Jurkat, Clone E6-1 (cell line): Measurements from ENCODE around the gene TRABD2B. TPM values are rescaled to one million over a fixed set of nuclear protein-coding genes. Genes with fewer than 3 reads are reported as not detected.

Source experiments
- DNase-seq: peaks from one replicate; pipeline ENCODE4 v3.0.0-alpha.2; 2011; ENCODE audit warnings: low read depth, low spot score
- H3K4me3 ChIP-seq: 2 replicates; pipeline ENCODE4 v1.5.1; 2011; ENCODE audit warnings: mild to moderate bottlenecking, low read length, control low read depth, moderate library complexity
- polyA plus RNA-seq: library from polyadenylated mRNA; unstranded; fragments of >200 nt; gene quantifications from one replicate; pipeline ENCODE4 v1.2.1, GENCODE V29; 2012; ENCODE audit warnings: missing spikeins; ENCODE audit not compliant: insufficient read length, insufficient read depth

The TRABD2B gene
- polyA plus RNA-seq = not detected

- H3K4me3 ChIP-seq = peak within 1 kb of the TSS; percentile 53
- DNase-seq = peak; percentile 25
Measured at GRCh38 chr1:47997289-47998200, at the start of gene TRABD2B. Gene TRABD2B (minus strand): TSS chr1:47997385.

DNA sequence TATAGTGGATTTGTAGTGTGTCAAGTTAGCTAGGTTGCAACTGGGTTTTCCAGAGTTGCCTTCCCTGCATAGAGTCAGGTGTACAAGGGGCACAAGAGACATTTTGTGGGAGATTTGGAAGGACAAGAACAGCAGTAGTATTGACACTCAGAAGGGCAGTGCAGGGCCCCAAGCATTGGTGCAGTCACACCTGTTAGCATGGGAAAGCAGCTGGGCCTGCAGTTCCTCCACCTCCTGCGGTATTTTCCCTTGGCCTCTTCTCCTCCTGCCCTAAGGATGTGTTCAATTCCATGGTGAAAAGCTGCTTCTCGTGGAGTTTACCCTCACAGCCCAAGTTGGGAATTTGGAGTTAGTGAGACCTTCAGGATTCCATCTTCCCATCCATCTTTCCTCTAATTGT lies 47.1 kb upstream of the TRABD2B start:
- no peak overlapping the region for H3K4me3 ChIP-seq
- no peak for DNase-seq

DNA sequence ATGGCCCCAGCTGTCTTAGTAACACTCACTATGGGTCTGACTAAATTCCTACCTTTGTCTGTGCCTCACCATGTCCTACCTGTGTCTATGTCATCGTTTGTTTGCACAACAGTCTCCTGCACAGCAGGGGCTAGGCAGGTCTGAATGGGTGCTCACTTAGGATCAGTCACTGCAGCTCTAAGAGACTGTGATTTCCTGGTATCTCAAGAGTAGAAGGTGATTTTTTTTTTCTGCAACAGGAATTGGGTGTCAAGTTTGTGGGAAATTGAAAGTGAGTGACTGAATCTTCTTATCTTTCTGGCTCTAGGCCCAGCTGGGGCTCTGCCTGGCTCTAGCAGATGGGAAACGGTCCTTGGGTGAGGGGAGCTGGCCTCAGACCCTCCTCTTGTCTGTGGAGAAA lies 46.4 kb upstream of the TRABD2B start:
- no peak overlapping the region for H3K4me3 ChIP-seq
- no peak for DNase-seq

DNA sequence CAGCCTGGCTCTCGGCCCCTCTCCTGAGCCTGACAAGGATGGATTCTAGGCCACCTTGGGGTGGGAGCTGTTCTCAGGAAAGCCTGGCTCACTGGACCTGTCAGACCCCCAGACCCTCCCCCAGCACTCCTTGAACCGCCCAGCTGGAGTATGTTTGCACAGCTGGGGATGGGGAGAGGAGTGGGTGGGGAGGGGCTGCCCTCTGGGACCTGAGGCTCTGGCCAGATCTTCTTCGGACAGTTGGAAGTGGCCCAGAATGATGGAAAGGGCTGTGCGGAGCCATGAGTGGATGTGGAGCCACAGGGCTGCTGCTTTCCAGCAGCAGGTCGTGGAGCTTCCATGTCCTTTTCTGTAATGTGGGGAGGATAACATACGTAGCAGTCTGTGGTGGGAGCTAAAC lies 43.0 kb upstream of the TRABD2B start:
- DNase-seq = no peak

GRCh38 chr1:48039088-48040054 lies 42.2 kb upstream of the TRABD2B start:
- H3K4me3 ChIP-seq = no peak overlapping the region
- no peak for DNase-seq

More for the DNA sequence above, 43.0 kb upstream of the TRABD2B start:
- no peak overlapping the region for H3K4me3 ChIP-seq

GRCh38 chr1:48038270-48038767 lies 41.1 kb upstream of the TRABD2B start:
- DNase-seq = no peak
- H3K4me3 ChIP-seq = no peak overlapping the region

DNA sequence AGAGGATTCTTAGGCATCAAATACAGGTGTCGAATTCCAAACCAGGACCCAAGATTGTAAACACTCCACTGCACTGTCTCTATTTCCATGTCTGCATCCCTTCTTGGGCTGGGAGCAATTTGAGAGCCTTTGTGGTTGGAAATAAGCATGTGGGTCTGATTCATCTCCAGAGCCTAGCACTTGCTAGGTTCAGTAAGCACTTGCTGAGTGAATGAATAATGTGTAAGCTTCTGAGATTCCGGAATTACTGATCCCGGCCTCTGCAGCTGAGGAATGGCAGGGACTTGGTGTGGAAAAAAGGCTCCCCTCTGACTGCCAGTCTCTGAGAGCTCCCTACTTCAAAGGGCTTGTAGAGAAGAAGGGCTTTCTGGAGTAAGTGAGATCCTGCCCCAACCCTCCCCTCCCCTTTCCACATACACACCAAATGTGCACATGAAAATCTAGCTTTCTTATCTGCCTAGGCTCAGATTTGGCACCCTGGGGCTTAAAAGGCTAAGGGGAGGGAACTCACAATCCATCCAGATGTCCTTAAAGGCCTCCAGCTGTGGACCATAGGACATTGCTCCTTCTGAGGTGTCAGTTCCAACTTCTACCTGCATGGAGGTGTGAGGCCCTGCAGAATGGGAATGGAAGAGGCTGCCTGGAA lies 39.6 kb upstream of the TRABD2B start:
- H3K4me3 ChIP-seq = no peak overlapping the region
- no peak for DNase-seq

DNA sequence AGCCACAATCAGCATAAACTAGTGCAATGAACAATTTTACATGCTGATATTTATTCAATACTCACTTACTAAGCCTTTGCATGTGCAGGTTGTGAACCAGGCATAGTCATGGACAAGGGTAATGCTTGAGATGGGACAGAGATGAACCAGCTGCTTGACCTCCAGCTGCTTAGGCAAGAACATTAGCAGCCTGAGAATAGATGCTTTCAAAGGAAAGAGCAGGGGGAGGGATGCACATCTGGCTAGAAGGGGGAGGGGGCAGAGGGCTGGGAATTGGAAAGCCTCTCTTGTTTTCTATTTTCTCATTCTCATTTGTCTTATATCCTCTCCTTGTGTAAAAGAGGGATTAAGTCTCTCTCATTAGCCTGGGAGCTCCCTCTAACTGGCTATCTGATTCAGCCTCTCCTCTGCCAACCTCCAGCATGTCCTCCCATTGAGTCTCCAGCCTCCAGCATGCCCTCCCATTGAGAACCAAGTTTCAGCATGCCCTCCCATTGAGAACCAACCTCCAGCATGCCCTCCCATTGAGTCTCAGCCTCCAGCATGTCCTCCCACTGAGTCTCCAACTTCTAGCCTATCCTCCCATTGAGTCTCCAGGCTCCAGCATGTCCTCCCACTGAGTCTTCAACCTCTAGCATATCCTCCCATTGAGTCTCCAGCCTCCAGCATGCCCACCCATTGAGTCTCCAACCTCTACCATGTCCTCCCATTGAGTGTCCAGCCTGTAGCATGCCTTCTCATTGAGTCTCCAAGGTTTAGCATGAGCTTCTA lies 38.4 kb upstream of the TRABD2B start:
- H3K4me3 ChIP-seq = no peak overlapping the region
- DNase-seq = no peak

- no peak for DNase-seq
- no peak overlapping the region for H3K4me3 ChIP-seq
Measured at GRCh38 chr1:48033495-48034045, 36.4 kb upstream of the TRABD2B start.

DNA sequence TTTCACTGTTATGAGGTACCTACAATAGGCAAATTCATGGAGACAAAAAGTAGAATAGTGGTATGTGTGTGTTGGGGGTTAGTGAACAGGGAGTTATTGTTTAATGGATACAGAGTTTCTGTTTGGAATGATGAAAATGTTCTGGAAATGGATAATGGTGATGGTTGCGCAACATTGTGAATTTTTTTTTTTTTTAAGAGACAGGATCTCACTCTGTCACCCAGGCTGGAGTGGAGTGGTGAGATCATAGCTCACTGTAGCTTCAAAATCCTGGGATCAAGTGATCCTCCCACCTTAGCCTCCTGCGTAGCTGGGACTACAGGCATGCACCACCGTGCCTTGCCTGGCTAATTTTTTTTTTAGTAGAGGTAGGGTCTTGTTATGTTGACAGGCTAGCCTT lies 34.5 kb upstream of the TRABD2B start:
- DNase-seq = no peak
- H3K4me3 ChIP-seq = no peak overlapping the region

DNA sequence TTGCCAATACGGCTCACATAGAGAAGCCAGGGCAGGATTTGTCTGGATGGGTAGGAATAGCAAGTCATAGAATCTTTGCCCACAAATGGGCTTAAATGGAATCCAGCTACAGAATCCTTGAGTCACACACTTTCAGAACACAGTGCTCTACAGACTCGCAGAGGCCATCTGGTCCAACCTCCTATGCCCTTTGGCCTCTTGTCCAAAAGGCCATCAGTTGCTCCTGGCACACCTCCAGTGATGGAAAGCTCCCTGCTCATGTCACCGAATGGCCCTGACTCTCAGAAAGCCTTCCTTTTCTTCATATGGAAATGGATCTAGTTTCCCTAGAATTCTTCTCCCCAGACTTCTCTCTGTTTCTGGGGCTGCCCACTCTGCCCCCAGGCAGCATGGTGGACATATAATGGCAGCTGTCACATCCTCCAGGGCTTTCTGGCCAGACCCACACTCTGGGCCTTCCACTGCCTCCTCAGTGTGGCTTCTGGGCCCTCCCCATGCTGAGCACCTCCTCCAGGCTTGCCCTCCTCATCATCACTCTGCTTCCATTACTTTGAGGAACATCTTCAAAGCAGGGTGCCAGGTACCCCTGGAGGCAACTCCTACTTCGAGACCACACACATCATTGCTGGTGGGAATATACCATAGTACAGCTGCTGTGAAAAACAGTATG lies 33.6 kb upstream of the TRABD2B start:
- no peak for DNase-seq
- no peak overlapping the region for H3K4me3 ChIP-seq

DNA sequence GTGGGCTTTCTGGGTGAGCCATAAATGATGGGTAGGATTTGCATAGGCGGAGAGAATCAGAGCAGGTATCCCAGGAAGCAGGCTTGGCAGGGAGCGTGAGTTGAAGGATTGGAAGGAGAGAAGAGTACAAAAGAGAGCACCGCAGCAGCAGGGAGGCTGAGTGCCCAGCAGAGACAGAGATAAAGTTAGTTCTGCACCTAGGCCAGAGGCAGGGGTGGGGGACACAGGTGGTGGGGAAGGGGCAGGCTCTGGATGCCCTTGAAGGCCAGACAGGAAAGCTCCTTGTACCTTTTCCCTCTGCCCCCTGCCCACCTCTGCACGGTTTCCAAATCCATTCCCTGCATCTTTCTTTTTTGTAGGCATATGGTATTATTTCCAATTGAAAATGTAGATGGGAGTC lies 33.0 kb upstream of the TRABD2B start:
- no peak for DNase-seq
- no peak overlapping the region for H3K4me3 ChIP-seq

DNA sequence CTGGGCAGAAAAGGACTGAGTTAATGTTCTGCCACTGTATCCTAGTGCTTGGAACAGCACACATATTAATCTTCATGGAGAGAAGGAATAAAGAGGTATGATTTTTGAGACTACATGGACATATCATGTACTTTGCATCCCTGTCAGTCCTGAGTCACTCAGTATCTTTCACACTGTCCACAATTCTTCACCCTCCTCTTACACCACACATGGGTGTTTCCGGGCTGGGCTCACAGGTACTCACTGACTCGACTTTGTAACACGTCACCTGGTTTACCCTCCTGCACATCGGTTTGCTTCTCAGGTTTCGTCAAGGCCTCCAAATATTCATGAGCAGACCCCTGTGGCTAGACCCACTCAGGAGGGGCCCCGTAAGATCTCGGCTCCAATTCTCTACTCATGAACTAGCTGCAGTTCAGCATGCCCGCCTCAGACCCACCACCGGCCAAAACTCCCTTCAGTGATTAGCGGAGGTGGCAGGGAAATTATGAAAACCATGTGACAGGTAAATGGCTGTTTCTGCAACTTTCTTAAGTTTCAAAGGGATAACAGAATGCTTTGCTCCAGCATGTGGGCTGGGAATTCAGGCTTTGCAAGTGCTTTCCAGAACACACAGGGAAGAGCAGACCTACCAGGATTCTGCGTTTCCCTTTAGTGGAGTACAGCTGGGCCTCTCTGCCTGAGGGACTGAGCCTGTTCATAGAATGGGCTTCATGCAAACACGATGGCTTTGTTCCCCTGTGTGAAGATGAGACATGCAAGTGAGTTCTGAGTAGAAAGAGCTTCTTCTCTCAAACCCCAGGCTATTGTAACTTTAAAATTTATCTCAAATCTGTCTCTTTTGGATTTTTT lies 31.3 kb upstream of the TRABD2B start:
- H3K4me3 ChIP-seq = no peak overlapping the region
- DNase-seq = no peak

- H3K4me3 ChIP-seq = no peak overlapping the region
- DNase-seq = no peak
Measured at GRCh38 chr1:48027533-48027835, 30.3 kb upstream of the TRABD2B start.

GRCh38 chr1:48026701-48027532 lies 29.7 kb upstream of the TRABD2B start:
- DNase-seq = no peak
- no peak overlapping the region for H3K4me3 ChIP-seq

DNA sequence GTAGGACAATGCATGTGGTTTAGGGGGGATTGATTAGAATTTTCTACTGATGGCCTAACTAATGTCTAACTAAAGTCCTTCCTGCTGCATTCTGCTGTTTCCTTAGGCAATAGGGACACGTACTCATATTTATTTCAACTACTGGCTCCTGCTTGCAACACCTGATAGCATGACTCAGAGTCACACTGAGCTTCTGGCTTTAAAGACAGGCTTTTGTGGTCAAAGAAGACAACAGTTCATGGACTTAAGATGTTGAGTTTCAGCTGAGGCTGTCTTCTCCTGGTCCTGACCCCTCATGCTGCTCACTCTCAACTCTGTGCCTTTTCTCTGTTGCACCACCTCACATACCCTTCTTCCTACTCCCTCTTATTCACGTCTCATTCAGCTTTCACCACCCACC lies 29.1 kb upstream of the TRABD2B start:
- no peak overlapping the region for H3K4me3 ChIP-seq
- DNase-seq = no peak
